Measurements from ENCODE around the gene PRSS2. TPM values are rescaled to one million over a fixed set of nuclear protein-coding genes. Genes with fewer than 3 reads are reported as not detected.

PRSS2 gene
- total RNA-seq = 0.76 TPM in 1 of 2 replicates, not detected in the other

GRCh38 chr7:142770661-142771352 lies at the start of gene PRSS2:
PRSS2 (plus strand) TSS chr7:142770970; CDS start chr7:142770983, 13 bp downstream.

DNA sequence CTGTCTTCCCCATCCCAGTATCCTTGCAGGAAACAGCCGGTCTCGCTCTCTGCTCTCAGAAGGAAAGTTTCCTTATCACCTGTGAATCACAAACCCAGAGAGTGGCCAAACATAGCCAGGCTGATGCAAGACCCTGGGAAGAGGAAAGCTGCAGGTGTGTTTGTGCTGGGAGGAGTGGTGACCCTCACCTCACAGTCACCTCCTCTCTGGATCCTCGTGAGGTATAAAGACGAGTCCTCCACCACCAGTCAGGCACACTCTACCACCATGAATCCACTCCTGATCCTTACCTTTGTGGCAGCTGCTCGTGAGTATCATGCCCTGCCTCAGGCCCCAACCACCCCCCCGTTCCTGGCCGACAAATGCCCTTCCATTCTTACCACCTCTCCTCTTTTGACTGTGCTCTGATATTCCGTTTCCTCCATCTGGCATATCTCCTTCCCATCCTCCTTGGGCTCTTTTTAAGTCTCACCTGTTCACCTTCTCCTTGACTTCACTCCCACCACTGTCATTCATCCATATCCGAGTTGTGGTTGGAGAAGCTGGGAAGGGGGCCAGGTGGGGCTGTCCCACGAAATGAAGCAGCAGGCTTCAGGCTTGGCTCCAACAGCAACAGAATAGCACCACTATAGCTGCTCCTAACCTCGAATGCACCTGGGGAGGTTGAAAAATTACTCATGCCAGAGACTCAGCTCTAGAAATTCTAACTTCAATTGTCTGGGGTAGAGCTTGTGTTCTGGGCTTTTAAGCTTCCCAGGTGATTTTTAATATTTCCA lies 21.4 kb upstream of the PRSS2 start, which contains the start of gene PRSS1:
TSS of gene PRSS1 (plus strand) at position 255 of the 776 bp plus-strand sequence. CDS start at position 268, 13 bp downstream.

Other genes with a start within 250 kb of the PRSS2 start
- gene PRSS1, start 21.5 kb upstream of the PRSS2 start, total RNA-seq = not detected in 2 replicates
- gene EPHB6, start 84.1 kb downstream of the PRSS2 start, total RNA-seq = under 0.01 TPM in 1 of 2 replicates, not detected in the other
- gene TRPV6, start 114.8 kb downstream of the PRSS2 start, total RNA-seq = not detected in 2 replicates
- not detected in 2 replicates for gene TRPV5, start 162.8 kb downstream of the PRSS2 start, total RNA-seq
- gene LLCFC1, start 168.5 kb downstream of the PRSS2 start, total RNA-seq = not detected in 2 replicates
- gene KEL, start 191.4 kb downstream of the PRSS2 start, total RNA-seq = not detected in 2 replicates

All from epithelial cell of umbilical artery (primary cell).